Left lung (tissue), 14 donors: ENCODE results near the gene WASF3. TPM values are rescaled to one million over a fixed set of nuclear protein-coding genes. Genes with fewer than 3 reads are reported as not detected.

ENCODE experiments used
- ATAC-seq: fragments of 200-7000 bp; cut with Tn5 transposase; one replicate; pipeline ENCODE4 v1.9.1; 2020; ENCODE audit warnings: moderate library complexity
- DNase-seq, 4 donors: peaks; one replicate each; pipeline ENCODE4 v3.0.0-alpha.2; 2013 to 2020
- H3K27ac ChIP-seq, 2 donors: fragments of 200-600 bp; sonication (generic) in 1 of 2; one replicate each; pipeline versions ENCODE4 v1.5.0 to v1.8.0; 2020 to 2021
- H3K27me3 ChIP-seq, 2 donors: fragments of 200-600 bp; sonication (generic) in 1 of 2; one replicate each; pipeline versions ENCODE4 v1.5.0 to v1.8.0; 2020 to 2021
- H3K36me3 ChIP-seq, 2 donors: fragments of 200-600 bp; sonication (generic) in 1 of 2; one replicate each; pipeline versions ENCODE4 v1.5.0 to v1.8.0; 2020 to 2021
- H3K4me1 ChIP-seq, 2 donors: fragments of 200-600 bp; one replicate each; pipeline ENCODE4 v1.8.0; 2021
- H3K4me3 ChIP-seq, 2 donors: fragments of 200-600 bp; sonication (generic) in 1 of 2; one replicate each; pipeline versions ENCODE4 v1.5.0 to v1.8.0; 2020 to 2021; ENCODE audit warnings: mild to moderate bottlenecking in 1 of 2
- H3K9me3 ChIP-seq, 2 donors: fragments of 200-600 bp; sonication (generic) in 1 of 2; one replicate each; pipeline versions ENCODE4 v1.5.0 to v1.8.0; 2020 to 2021
- intact Hi-C, 2 donors: fragments of 100-400 bp; cut with DNase I; formaldehyde crosslinking; loops; one replicate each; pipeline versions ENCODE4 v1.11.2 to v1.14.2; 2022
- long read RNA-seq, 12 donors: library from polyadenylated mRNA in 2 of 12; unstranded in 2 of 12; transcript quantifications; one replicate each; pipeline ENCODE4 v2.0.0 and lab custom pipeline, GENCODE V29; 2019 to 2026
- polyA plus RNA-seq, 6 donors: library from polyadenylated mRNA; unstranded; fragments of 120-200 nt; gene quantifications; one replicate each; pipeline ENCODE4 v1.2.1, GENCODE V29; 2013; ENCODE audit not compliant: insufficient read length in 6 of 6
- total RNA-seq, 2 donors: library from RNA; stranded (reverse); fragmentation: NEBNext Ultra II Directional; extraction: Animal tissue kit (Norgen Biotek cat#: 25700); gene quantifications; one replicate each; pipeline ENCODE4 v1.2.1, GENCODE V29; 2021
- TF ChIP-seq, protein P1 (sequence below), 2 donors: fragments of 200-600 bp; sonication (generic) in 1 of 2; IDR thresholded peaks; one replicate each; pipeline versions ENCODE4 v1.5.0 to v1.8.0; 2021; ENCODE audit warnings: antibody characterized with exemption in 2 of 2
- donor health status: DM: no; HTN: yes; CAD: no.
- donor health status: DM: no; HTN: no; CAD: no.

WASF3 gene
- total RNA-seq (10 to 100 TPM; 10.9 to 24.5 TPM), polyA plus RNA-seq (10 to 100 TPM; 18.5 to 22.9 (median 21.2) TPM)
- long read RNA-seq, donor 1, full-length matches to known transcripts: 1 of 1 reads
- long read RNA-seq, donor 1, partial matches to known transcripts: 0 of 1 reads
- long read RNA-seq, donor 1, other reads (novel, unspliced or antisense): 0 of 1 reads
- long read RNA-seq, donor 2: 0 reads
- long read RNA-seq, donor 3, full-length matches to known transcripts: 1 of 1 reads
- long read RNA-seq, donor 3, partial matches to known transcripts: 0 of 1 reads
- long read RNA-seq, donor 3, other reads (novel, unspliced or antisense): 0 of 1 reads
- long read RNA-seq, donor 4, partial matches to known transcripts: 2 of 5 reads
- long read RNA-seq, donor 4, other reads (novel, unspliced or antisense): 3 of 5 reads
- long read RNA-seq, donor 5, partial matches to known transcripts: 29 of 29 reads
- long read RNA-seq, donor 5, other reads (novel, unspliced or antisense): 0 of 29 reads
- long read RNA-seq, donor 6, full-length matches to known transcripts: 1 of 1 reads
- long read RNA-seq, donor 6, partial matches to known transcripts: 0 of 1 reads
- long read RNA-seq, donor 6, other reads (novel, unspliced or antisense): 0 of 1 reads
- long read RNA-seq, donor 7, full-length matches to known transcripts: 2 of 2 reads
- long read RNA-seq, donor 7, partial matches to known transcripts: 0 of 2 reads
- long read RNA-seq, donor 7, other reads (novel, unspliced or antisense): 0 of 2 reads
- long read RNA-seq, donor 8, full-length matches to known transcripts: 3 of 3 reads
- long read RNA-seq, donor 8, partial matches to known transcripts: 0 of 3 reads
- long read RNA-seq, donor 8, other reads (novel, unspliced or antisense): 0 of 3 reads
- long read RNA-seq, donor 9: 0 reads
- long read RNA-seq, donor 10, partial matches to known transcripts: 2 of 2 reads
- long read RNA-seq, donor 10, other reads (novel, unspliced or antisense): 0 of 2 reads
- long read RNA-seq, donor 11, full-length matches to known transcripts: 1 of 12 reads
- long read RNA-seq, donor 11, partial matches to known transcripts: 11 of 12 reads
- long read RNA-seq, donor 11, other reads (novel, unspliced or antisense): 0 of 12 reads
- long read RNA-seq, donor 12, full-length matches to known transcripts: 2 of 2 reads
- long read RNA-seq, donor 12, partial matches to known transcripts: 0 of 2 reads
- long read RNA-seq, donor 12, other reads (novel, unspliced or antisense): 0 of 2 reads

GRCh38 chr13:26557393-26558073, at the start of gene WASF3:
TSS of gene WASF3 (plus strand) at chr13:26557683. CDS start at chr13:26642271, 84,588 bp downstream.
- DNase-seq: peak; percentile 91 to 96 (median 92)
- intact Hi-C loops: no loop called here

GRCh38 chr13:26508885-26509284, 48.6 kb upstream of the WASF3 start:
- H3K4me1 ChIP-seq: no peaks in the 10 kb centered on the region
- H3K27me3 ChIP-seq: peaks cover 0 to 5% of the 10 kb centered on the region in 2 donors
- no peak overlapping the region for H3K4me3 ChIP-seq
- no peak overlapping the region for H3K27ac ChIP-seq
- DNase-seq (peak in 1 of 4 donors; percentile 71), ATAC-seq (peak; percentile 63)
- intact Hi-C loops: no loop called here
- H3K9me3 ChIP-seq: peaks cover 0 to 15% of the 10 kb centered on the region in 2 donors
- H3K36me3 ChIP-seq: no peaks in the 10 kb centered on the region
- TF ChIP-seq, protein P1, sequence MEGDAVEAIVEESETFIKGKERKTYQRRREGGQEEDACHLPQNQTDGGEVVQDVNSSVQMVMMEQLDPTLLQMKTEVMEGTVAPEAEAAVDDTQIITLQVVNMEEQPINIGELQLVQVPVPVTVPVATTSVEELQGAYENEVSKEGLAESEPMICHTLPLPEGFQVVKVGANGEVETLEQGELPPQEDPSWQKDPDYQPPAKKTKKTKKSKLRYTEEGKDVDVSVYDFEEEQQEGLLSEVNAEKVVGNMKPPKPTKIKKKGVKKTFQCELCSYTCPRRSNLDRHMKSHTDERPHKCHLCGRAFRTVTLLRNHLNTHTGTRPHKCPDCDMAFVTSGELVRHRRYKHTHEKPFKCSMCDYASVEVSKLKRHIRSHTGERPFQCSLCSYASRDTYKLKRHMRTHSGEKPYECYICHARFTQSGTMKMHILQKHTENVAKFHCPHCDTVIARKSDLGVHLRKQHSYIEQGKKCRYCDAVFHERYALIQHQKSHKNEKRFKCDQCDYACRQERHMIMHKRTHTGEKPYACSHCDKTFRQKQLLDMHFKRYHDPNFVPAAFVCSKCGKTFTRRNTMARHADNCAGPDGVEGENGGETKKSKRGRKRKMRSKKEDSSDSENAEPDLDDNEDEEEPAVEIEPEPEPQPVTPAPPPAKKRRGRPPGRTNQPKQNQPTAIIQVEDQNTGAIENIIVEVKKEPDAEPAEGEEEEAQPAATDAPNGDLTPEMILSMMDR (IDR thresholded peaks at IDR 0.05): no peak

More at GRCh38 chr13:26557393-26558073, at the start of gene WASF3:
- Histone ChIP-seq H3K27me3 (peaks cover 6 to 73% of the 10 kb centered on the region in 2 donors), H3K27ac (peak within 1 kb of the TSS in 1 of 2 donors; percentile 19), H3K4me1 (peaks cover 6 to 9% of the 10 kb centered on the region in 2 donors), H3K36me3 (no peaks in the 10 kb centered on the region), H3K9me3 (no peaks in the 10 kb centered on the region), H3K4me3 (peak within 1 kb of the TSS; percentile 54 to 55)
- peak; percentile 96 for ATAC-seq
- TF ChIP-seq, protein P1 (IDR thresholded peaks at IDR 0.05): no peak

- Histone ChIP-seq H3K27me3 (peaks cover 0 to 5% of the 10 kb centered on the region in 2 donors), H3K9me3 (peaks cover 0 to 15% of the 10 kb centered on the region in 2 donors), H3K4me3 (no peak overlapping the region), H3K4me1 (no peaks in the 10 kb centered on the region), H3K36me3 (no peaks in the 10 kb centered on the region), H3K27ac (peak overlapping the region in 1 of 2 donors; percentile 34)
- TF ChIP-seq, protein P1 (IDR thresholded peaks at IDR 0.05): no peak
- ATAC-seq (no peak), DNase-seq (no peak)
- intact Hi-C loops: no loop called here
These were observed 48.0 kb upstream of the WASF3 start for GRCh38 chr13:26509491-26509890.

GRCh38 chr13:26513931-26514330, 43.6 kb upstream of the WASF3 start:
- no peaks in the 10 kb centered on the region for H3K4me1 ChIP-seq
- H3K27me3 ChIP-seq: peaks cover 0 to 7% of the 10 kb centered on the region in 2 donors
- intact Hi-C loops: no loop called here
- no peak overlapping the region for H3K27ac ChIP-seq
- TF ChIP-seq, protein P1 (IDR thresholded peaks at IDR 0.05): no peak
- ATAC-seq (no peak), DNase-seq (no peak)
- no peaks in the 10 kb centered on the region for H3K36me3 ChIP-seq
- no peak overlapping the region for H3K4me3 ChIP-seq
- H3K9me3 ChIP-seq: peaks cover 0 to 11% of the 10 kb centered on the region in 2 donors
